Stimulated activated CD8-positive, alpha-beta memory T cell treated with anti-CD3 and anti-CD28 coated beads, Interleukin-7, amount 100 ng/mL, for 4 hours (primary cell): ENCODE results near the gene PSTK.

Source experiments
- DNase-seq, 2 donors: peaks; one replicate each; pipeline ENCODE4 v3.0.0-alpha.2; 2020; ENCODE audit warnings: low read depth in 2 of 2

The PSTK gene, protein sequence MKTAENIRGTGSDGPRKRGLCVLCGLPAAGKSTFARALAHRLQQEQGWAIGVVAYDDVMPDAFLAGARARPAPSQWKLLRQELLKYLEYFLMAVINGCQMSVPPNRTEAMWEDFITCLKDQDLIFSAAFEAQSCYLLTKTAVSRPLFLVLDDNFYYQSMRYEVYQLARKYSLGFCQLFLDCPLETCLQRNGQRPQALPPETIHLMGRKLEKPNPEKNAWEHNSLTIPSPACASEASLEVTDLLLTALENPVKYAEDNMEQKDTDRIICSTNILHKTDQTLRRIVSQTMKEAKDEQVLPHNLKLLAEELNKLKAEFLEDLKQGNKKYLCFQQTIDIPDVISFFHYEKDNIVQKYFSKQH

DNA sequence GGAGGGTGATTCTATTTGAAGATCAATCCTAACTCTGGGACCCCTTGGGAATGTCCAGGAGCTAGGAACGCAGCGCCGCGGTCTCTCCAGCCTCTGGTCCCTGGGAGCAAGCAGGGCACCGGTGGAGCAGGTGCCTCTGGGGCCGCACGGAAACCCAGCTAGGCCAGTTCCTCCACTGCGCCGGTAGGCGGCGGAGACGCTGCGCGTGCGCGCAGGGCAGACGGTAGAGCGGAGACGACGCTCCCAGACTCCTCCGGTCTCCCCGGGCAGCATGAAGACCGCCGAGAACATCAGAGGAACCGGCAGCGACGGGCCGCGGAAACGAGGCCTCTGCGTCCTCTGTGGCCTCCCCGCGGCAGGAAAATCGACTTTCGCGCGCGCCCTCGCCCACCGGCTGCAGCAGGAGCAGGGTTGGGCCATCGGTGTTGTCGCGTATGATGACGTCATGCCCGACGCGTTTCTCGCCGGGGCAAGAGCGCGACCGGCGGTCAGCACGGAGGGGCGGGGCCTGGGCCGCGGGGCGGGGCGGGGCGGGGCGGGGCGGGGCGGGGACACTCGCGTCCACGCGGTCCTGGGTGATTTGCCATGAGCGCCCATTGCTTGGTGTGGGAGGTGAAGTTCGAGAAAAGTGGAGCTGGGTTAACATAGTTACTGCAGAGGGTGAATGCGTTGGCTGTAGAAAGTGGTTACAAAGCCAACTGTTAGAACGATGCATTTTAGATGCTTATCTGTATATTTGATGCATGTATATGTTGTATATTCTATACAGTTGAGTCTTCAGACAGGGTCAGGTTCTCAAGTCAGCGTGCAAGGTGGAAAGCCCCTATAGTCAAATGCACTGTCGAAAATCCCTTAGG is at the start of gene PSTK:
PSTK (plus strand) TSS at position 193 of the 857 bp plus-strand sequence; CDS start at position 272, 79 bp downstream.
- peak; percentile 78 to 84 for DNase-seq

DNA sequence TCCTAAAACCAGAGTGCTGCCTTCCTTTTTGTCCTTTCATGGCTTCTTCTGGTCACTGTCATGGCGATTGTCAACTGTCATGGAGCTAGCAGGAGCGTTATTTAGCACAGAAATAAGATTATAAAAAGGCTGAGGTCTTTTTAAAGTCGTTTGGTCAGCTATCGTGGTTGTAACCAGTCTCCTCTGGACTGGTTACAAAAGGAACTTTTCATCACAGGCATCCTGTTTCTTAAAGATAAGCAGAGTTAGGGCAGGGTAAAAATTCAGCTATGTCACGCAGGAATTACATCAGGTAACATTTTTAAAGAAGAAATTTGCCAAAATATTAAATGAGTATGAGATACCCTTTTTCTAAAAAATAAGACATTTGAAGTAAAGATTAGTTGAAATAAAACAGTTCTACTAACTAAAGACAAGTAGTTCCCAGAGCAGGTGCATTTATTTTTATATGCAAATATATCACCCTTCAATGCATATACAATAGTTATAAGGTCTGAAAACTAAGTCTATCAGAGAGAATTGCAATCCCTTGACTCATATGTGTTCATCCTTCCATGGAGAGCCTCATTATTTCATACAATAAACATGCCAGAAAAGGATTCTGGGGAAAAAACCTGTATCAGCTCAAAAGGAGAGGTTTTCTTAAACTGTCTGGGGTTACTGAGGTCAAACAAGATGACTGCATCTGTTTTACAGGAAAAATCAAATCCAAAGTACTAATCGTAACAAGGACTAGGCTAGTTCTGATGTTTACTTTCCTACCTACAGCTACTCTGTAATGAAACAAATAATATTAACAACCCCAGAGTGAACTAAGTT is 48.9 kb upstream of the PSTK start:
- DNase-seq: no peak

DNA sequence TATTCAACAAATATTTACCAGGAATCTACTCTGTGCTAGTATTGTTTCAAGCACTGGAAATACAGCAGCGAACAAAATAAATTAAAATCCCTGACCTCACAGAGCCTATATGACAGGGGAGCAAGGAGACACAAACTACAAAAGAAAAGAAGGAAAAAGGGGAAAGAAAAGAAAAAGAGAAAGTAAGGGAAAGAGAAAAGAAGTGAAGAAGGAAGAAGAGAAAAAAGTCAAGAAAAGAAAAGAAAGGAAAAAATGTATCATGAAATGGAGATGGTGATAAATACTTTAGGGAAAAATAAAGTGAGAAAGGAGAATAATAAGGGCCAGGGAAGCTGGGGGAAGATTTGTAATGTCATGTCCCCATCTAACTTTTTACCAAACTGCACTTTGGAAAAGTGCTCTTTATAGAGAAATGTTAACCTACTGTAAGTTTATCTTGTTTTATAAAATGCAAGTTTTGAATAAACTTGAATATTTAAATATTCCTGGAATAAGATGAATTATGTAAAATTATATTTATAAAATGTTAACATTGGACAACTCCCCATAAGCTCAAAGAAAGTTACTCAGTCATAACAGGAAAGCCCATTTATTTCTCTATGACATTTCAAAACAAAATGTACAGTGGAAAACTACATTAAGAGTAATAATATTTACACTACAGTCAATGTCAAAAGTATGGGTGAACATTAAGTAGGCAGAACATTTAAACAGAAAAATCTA is 40.9 kb upstream of the PSTK start:
- DNase-seq: no peak

DNA sequence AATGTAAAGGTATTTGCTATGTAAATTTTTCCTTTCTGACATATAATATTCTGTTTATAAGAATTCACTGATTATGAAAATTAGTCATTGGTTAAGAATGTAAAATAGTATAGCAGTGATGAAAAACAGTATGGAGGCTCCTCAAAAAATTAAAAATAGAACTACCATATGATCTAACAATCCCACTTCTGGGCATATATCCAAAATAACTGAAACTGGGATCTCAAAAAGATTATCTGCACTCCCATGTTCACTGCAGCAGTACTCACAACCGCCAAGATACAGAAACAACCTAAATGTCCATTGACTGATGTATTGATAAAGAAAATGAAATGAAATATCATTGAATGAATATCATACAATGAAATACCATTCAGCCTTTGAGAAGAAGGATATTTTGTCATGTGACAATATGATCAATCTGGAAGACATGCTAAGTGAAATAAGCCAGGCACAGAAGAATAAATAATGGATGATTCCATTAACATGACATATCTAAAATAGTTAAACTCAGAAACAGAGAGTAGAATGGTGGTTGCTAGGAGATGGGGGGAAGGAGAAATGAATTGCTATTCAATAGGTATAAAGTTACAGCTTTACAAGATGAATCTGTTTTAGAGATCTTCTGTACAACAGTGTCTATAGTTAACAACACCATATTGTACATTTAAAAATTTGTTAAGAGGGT is 40.2 kb upstream of the PSTK start:
- no peak for DNase-seq

DNA sequence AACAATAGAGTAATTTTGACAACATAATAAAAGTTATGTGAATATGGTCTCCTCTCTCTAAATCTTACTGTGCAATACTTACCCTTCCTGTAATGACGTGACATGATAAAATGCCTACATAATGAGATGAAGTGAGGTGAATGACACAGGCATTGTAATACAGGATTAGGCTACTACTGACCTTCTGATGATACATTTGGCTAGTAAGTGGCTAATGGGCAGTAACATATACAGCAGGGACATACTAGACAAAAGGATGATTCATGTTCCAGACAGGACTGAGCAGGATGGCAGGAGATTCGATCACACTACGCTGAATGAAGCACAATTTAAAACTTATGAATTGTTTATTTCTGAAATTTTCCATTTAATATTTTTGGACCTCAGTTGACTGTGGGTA is 30.9 kb upstream of the PSTK start:
- no peak for DNase-seq

DNA sequence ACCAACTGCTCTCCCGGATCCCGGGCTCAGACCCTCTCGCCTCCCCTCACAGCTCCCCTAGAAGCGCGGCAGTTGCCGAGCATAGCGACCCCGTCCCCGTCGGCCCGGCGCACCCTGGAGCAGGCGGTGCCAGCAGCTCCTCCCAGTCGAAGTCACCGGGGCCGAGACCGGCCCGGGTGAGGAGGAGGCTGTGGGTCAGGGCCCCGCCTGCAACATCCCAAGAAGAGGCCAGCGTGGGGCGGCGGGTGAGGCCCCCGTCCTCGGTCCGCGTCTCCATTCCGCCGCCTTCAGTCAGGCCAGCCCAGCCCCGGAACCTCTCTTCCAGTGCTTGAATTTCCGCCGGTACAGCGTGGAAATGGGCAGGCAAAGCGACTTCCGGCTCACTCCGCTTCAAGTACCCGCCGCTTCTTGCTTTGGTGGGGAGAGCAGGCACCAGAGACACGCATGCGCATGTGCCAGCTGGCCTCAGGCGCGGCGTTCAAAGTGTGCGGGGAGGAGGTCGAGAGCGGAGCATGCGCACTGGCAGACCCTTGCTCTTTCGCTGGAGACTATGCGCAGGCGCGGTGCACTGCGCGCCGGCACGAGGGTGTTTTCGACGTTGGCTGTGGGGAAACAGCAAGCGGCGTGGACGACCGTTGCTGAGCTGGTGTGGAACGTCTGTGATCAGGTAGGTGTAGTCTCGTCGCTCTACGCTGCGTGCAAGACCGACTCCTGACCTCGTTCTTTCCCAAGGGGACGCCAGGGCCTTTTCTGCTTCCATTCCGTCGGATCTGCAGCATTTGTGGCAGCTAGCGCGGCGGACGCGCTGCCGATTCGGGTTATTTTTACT is 26.1 kb upstream of the PSTK start, which contains the start of gene C10orf88:
C10orf88 (minus strand) TSS at position 326 of the 829 bp plus-strand sequence; CDS start at position 277, 49 bp downstream.
- DNase-seq: peak; percentile 97 to 98

DNA sequence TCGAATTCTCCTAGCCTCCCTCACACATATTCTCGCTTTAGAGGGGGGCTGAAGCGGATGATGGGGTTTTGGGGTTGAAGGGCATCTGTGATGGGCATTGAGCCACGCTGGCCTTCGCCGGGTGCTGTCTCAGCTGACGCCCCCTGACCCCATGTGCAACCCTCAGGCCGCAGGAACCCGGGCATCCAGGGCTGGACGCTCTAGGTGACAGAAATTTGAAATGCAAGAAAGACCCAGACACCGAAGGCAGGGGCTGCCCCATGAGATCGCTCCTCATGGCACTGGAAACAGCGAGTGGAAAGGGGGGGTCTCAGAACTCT is 25.5 kb upstream of the PSTK start:
- no peak for DNase-seq

DNA sequence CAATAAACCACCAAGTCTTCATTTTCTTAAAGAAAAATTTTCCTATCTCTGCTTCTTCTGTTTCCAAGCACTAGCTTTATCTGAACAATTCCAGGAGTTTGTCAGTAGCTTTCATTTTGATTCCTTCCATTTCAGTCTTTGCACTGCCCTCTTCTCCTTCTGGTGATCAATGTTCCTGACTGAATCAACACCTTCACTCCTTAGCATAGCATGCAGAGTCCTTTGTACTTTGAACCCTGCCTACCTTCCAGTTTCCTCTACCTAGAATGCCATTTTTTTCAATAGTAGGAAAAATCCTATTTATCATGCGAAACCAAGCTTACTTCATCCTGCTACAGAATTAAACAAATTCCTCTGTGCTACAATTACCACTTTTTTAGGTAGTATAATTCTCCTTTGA is 24.3 kb upstream of the PSTK start:
- no peak for DNase-seq

DNA sequence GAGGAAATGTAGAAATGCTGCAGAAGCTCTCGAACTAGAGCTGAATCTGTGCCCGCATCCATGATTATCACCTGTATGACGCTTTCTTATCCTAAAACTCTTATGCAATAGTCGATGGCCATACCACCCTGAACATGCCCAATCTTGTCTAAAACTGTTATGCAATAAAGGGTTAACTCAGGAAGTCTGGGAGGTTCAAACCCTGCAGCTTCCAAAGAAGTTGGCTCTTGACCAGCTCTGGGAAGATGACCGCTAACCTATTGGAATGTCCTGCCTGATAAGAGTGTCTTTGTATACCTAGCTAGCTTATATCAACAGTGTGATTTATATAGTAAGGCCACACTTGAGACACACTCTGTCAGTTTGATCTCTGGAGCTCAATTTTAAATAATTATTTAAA is 22.7 kb upstream of the PSTK start:
- no peak for DNase-seq

DNA sequence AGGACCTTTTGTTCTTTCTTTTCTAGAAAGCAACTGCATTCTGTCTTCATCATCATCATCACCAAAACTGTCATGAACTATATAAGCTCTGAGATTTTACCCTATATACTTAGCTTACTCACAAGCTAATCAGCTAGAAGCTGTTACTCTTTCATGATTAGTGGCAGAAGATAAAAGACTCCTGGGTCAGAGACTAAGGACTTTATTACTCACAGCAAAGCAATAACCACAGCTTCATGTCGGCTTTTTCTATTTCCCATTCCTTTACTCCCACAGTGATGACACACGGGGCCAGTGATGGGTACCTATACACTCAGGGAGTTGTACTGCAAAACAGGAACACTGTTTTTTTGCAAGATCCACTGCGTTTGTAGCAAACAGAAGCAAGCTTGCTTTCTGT is 17.8 kb upstream of the PSTK start:
- no peak for DNase-seq

DNA sequence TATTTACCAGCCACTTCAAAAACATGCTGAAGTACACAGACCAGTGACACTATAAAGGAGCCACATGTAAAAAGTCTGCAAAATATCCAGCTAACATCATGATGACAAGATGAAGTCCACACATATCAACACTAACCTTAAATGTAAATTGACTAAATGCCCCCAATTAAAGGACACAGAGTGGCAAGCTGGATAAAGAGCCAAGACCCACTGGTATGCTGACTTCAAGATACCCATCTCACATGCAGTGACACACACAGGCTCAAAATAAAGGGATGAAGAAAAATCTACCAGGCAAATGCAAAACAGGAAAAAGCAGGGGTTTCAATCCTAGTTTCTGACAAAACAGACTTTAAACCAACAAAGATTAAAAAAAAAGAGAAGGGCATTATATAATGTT is 13.3 kb upstream of the PSTK start:
- DNase-seq: no peak

DNA sequence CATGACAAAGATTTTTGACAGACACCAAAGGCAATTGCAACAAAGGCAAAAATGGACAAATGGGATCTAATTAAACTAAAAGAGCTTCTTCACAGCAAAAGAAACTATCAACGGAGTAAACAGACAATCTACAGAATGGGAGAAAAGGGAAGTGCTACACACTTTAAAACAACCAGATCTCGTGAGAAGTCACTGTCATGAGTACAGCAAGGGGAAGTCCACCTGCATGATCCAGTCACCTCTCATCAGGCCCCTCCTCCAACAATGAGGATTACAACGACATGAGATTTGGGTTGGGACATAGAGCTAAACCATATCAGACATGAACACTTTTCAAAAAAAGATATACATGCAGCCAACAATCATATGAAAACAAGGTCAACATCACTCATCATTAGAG is 11.5 kb upstream of the PSTK start:
- DNase-seq: no peak

DNA sequence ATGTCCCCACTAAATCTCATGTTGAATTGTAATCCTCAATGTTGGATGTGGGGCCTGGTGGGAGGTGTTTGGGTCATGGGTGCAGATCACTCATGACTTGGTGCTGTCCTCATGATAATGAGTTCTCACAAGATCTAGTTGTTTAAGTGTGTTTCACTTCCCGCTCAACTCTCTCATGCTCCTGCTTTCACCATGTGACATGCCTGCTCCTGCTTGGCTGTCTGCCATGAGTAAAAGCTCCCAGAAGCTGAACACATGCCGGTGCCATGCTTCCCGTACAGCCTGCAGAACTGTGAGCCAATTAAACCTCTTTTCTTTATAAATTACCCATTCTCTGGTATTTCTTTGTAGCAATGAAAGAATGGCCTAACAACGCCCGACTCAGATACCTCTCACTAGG is 6.2 kb upstream of the PSTK start:
- no peak for DNase-seq

DNA sequence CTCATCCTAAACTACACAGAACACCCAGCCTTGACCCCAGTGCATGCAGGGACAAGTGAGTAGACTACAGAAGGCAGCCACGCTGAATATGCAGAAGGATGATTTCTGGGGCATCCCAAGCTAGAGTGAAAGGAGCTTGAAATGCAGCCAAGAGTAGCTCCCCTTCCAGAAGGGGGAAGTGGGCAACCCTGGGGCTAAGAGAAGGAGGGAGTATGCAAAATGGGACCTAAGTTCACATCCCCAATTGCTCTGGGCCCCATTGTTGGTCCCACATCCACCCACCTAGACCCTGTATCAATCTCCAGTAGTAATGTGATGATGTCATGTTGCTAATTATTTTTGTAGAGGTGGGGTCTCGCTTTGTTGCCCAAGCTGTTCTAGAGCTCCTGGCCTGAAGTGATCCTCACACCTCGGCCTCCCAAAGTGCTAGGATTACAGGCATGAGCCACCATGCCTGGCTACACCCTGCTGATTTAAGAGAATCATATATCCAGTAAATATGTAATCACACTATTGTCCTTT is 5.6 kb upstream of the PSTK start:
- no peak for DNase-seq

DNA sequence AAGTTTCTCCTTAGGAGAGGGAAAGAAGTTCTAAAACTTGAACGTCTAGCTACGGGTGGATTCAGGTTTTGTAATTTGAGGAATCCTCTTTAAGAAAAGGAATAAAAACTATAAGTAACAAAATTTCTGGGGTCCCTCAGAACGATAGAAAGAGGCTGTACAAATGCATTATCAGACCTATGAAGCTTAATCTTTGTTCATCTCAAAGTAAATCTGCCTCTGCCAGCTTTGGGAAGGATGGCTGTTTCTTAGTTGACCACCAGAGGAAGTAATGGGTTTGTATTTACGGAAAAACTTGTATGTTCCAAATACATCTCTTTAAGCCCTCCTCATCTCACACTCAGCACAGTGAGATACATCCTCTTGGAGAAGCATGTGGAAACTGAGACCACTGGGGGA is 864 bp downstream of the PSTK start:
- no peak for DNase-seq

DNA sequence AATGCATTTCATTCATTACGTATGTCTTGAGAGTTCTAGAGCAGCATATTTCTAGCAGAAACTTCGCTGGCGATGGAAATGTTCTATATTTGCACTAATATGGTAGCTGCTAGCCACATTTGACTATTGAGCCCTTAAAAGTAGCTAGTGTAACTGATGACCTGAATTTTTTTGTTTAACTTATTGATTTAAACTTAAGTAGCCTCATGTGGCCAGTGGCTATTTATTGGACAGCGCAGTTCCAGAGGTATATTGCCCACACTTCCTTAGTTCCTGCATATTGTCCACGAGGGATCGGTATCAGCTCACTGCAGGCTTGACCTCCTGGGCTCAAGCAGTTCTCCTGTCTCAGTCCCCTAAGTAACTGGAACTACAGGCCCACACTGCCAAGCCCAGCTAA is 3.7 kb downstream of the PSTK start:
- DNase-seq: no peak

DNA sequence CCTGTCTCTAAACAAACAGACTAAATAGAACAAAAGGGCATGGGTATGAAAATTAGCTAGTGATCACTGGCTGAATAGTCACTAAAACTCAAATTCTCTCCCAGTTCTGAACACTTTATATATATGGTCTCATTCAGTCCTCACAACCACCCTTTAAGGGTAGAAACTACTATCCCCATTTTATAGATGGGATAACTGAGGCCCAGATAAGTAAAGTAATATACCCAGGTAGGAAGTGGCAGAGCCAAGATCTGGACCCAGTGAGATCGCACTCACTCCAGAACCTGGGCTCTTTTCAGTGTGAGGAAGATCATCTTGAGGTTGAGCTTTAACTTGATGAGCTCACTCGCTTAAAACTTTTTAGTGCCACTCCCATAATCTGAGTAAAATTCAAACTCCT is 4.5 kb downstream of the PSTK start:
- no peak for DNase-seq

DNA sequence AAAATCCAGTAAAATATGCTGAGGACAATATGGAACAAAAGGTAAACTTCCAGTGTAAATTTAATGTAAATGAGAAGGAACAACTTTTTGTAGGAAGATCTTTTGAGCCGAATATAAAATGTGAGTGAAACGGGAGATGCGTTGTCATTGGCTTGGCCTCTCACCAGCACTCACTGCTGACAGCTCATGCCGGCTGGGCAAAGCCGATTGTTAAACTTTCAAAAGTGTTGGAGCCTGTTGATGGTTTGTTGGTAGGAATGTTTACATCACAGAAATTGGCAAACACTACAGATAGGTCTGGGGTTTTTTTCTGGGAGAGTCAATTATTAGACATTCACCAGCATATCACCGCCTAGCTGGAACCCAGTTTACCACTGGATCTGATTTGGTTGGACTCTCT is 6.1 kb downstream of the PSTK start:
- no peak for DNase-seq

DNA sequence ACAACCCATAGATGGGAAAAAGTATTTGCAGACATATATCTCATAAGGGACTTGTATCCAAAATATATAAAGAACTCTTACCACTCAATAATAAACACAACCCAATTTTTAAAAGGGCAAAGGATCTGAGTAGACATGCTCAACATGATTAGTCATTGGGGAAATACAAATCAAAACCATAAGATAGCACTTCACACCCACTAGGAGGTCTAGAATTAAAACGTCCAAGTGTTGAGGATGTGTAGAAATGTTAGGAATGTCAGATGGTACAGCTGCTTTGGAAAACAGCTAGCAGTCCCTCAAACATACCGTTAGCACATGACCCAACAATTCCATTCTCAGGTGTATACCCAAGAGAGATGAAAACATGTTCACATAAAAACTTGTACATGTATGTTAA is 8.3 kb downstream of the PSTK start:
- DNase-seq: no peak

DNA sequence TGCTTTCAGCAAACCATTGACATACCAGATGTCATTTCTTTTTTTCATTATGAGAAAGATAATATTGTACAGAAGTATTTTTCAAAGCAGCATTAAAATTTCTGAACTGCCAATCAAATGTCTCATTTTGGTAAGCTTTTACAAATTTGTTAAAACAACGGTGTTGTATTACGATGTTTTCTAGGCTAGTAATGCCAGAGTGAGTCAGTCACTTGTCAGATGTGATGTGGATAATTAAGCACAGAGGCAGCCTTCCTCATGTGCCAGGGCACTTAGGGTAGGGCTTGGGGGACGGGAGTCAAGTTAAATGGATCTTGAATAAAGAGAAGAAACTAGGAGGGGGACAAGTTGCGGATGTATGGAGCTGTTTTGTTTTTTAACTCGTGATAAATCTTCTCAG is 10.1 kb downstream of the PSTK start:
- DNase-seq: no peak
